ENCODE measurements around the gene ZNF451.

Gene ZNF451

GRCh38 chr6:57205550-57206328, 115.8 kb downstream of the ZNF451 start:
- ATAC-seq (no peak), DNase-seq (no peak)

- DNase-seq (no peak), ATAC-seq (peak; percentile 49)
Measured at GRCh38 chr6:57207141-57207540, 117.2 kb downstream of the ZNF451 start.

- ATAC-seq (peak; percentile 43), DNase-seq (no peak)
Measured at GRCh38 chr6:57207872-57208271, 117.9 kb downstream of the ZNF451 start.

GRCh38 chr6:57209030-57209429, 119.0 kb downstream of the ZNF451 start:
- DNase-seq (no peak), ATAC-seq (no peak)

- no peak for DNase-seq
Measured at GRCh38 chr6:57210060-57210459, 120.1 kb downstream of the ZNF451 start.

GRCh38 chr6:57215260-57215659, 125.3 kb downstream of the ZNF451 start:
- no peak for ATAC-seq

More at GRCh38 chr6:57210060-57210459, 120.1 kb downstream of the ZNF451 start:
- no peak for ATAC-seq

GRCh38 chr6:57216235-57217101, 126.5 kb downstream of the ZNF451 start:
- ATAC-seq (no peak), DNase-seq (no peak)

More at GRCh38 chr6:57215260-57215659, 125.3 kb downstream of the ZNF451 start:
- DNase-seq: no peak

- DNase-seq (no peak), ATAC-seq (no peak)
Measured at GRCh38 chr6:57217270-57217669, 127.3 kb downstream of the ZNF451 start.

All from stimulated activated naive CD8-positive, alpha-beta T cell treated with anti-CD3 and anti-CD28 coated beads, Interleukin-15, Interleukin-2, amounts not matched to agents 100 U/mL and 50 U/mL, for 24 hours (primary cell).